ENCODE measurements around the gene SIK3. TPM values are rescaled to one million over a fixed set of nuclear protein-coding genes. Genes with fewer than 3 reads are reported as not detected.
"Not testable (repeated sequence)": the region's sequence is repeated elsewhere in the genome, so short reads cannot be mapped to it uniquely, and the experiment has no call there.

The SIK3 gene
- total RNA-seq, 1 donor from 2014 or later = 24.4 TPM

- H3K4me1 Mint-ChIP-seq = peaks cover 30% of the 10 kb centered on the region
- peaks cover 2% of the 10 kb centered on the region for H3K36me3 Mint-ChIP-seq
Observed at GRCh38 chr11:117055469-117055868, 42.8 kb downstream of the SIK3 start.

GRCh38 chr11:117054382-117054781 is 43.8 kb downstream of the SIK3 start:
- H3F3A ChIP-seq (ENCODE audit: low read depth) = peaks cover 14% of the 10 kb centered on the region
- no peaks in the 10 kb centered on the region for H3K9me3 ChIP-seq (ENCODE audit: low read depth)
- Mint-ChIP-seq H3K36me3 (peaks cover 2% of the 10 kb centered on the region), H3K27me3 (ENCODE audit: insufficient read depth, low read depth) (no peaks in the 10 kb centered on the region), H3K4me1 (peaks cover 22% of the 10 kb centered on the region), H3K9me3 (no peaks in the 10 kb centered on the region), H3K27ac (no peak overlapping the region), H3K4me3 (no peak overlapping the region)
- DNase-seq (ENCODE audit: low spot score) = no peak
- no peak overlapping the region for H2AFZ ChIP-seq (replicated peaks)
- no peak overlapping the region for H3K27ac ChIP-seq
- H3K4me3 ChIP-seq = no peak overlapping the region
- H3K79me2 ChIP-seq (ENCODE audit: low read depth) = peaks cover 98% of the 10 kb centered on the region
- peaks cover 23% of the 10 kb centered on the region for H3K4me1 ChIP-seq
- no peak overlapping the region for H3K9ac ChIP-seq
- no peak overlapping the region for H3K4me2 ChIP-seq
- TF ChIP-seq CTCF (IDR thresholded peaks at IDR 0.05) (no peak), EZH2phosphoT487 (IDR thresholded peaks at IDR 0.05) (no peak), EZH2 (IDR thresholded peaks at IDR 0.05) (no peak)
- no peaks in the 10 kb centered on the region for H3K36me3 ChIP-seq
- peaks cover 50% of the 10 kb centered on the region for H4K20me1 ChIP-seq (ENCODE audit: low read depth)
- H3K27me3 ChIP-seq = no peaks in the 10 kb centered on the region

More at GRCh38 chr11:117055469-117055868, 42.8 kb downstream of the SIK3 start:
- H3F3A ChIP-seq (ENCODE audit: low read depth) = peaks cover 17% of the 10 kb centered on the region
- peaks cover 98% of the 10 kb centered on the region for H3K79me2 ChIP-seq (ENCODE audit: low read depth)
- no peak for DNase-seq (ENCODE audit: low spot score)
- no peak overlapping the region for H3K27ac Mint-ChIP-seq
- H3K9me3 ChIP-seq (ENCODE audit: low read depth) = no peaks in the 10 kb centered on the region
- no peaks in the 10 kb centered on the region for H3K36me3 ChIP-seq
- no peak overlapping the region for H2AFZ ChIP-seq (replicated peaks)
- H3K27me3 ChIP-seq = no peaks in the 10 kb centered on the region
- H3K4me1 ChIP-seq = peaks cover 25% of the 10 kb centered on the region
- no peak overlapping the region for H3K4me3 Mint-ChIP-seq
- no peak overlapping the region for H3K9ac ChIP-seq
- H3K27ac ChIP-seq = no peak overlapping the region
- H3K4me3 ChIP-seq = no peak overlapping the region
- H3K27me3 Mint-ChIP-seq (ENCODE audit: insufficient read depth, low read depth) = no peaks in the 10 kb centered on the region
- H4K20me1 ChIP-seq (ENCODE audit: low read depth) = peaks cover 53% of the 10 kb centered on the region
- no peak overlapping the region for H3K4me2 ChIP-seq
- H3K9me3 Mint-ChIP-seq = no peaks in the 10 kb centered on the region
- TF ChIP-seq CTCF (IDR thresholded peaks at IDR 0.05) (no peak), EZH2 (IDR thresholded peaks at IDR 0.05) (no peak), EZH2phosphoT487 (IDR thresholded peaks at IDR 0.05) (no peak)

DNA sequence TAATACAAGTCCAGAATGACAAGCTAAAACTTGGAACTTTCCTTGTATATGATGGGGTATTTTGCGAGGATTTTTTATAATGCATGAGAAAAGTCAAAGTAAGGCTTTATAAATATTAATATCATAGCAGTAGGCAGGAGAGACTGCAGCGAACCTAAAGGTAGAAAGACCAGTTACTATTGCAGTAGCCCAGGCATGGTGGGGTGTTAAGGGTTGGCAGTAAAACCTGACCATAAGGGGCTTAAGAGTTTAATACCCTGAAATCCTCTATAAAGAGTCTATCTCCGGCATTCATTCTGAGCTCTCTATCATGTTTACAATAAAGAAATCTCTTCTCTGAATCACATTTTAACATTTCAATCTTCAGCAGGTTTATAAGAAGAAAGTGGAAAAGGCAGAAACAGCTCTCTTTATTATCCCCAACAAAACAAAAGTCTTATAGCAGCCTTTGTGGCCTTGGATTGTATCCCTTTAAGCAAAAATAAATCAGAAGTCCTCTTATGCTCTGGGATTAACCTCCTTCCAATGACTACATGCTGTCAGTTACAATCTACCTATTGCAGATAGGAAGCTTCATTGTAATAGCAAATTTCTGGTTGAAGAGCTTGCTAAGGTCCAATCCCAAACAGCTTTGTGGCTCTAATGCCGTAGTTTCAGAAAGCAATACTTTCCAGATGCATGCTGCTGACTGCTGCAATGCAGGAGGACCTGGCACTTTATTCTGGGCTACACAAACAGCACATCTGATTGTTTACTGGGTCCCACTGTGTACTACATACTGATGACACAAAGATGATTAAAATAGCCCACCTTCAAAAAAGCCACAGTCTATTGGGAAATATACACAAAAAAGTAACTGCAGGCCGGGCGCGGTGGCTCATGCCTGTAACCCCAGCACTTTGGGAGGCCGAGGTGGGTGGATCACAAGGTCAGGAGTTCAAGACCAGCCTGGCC is 45.8 kb downstream of the SIK3 start:
- H3K79me2 ChIP-seq (ENCODE audit: low read depth) = peaks cover 93% of the 10 kb centered on the region
- H3K27me3 Mint-ChIP-seq (ENCODE audit: insufficient read depth, low read depth) = no peaks in the 10 kb centered on the region
- H3K4me1 ChIP-seq = peaks cover 12% of the 10 kb centered on the region
- H3K9me3 Mint-ChIP-seq = no peaks in the 10 kb centered on the region
- no peaks in the 10 kb centered on the region for H3K27me3 ChIP-seq
- DNase-seq (ENCODE audit: low spot score) = no peak
- no peak overlapping the region for H3K9ac ChIP-seq
- peaks cover 2% of the 10 kb centered on the region for H3K36me3 Mint-ChIP-seq
- H3K4me2 ChIP-seq = peak overlapping the region; percentile 35
- H3K4me1 Mint-ChIP-seq = peaks cover 9% of the 10 kb centered on the region
- peaks cover 35% of the 10 kb centered on the region for H4K20me1 ChIP-seq (ENCODE audit: low read depth)
- no peak overlapping the region for H3K4me3 ChIP-seq
- H3K27ac ChIP-seq = peak overlapping the region; percentile 71
- no peak overlapping the region for H2AFZ ChIP-seq (replicated peaks)
- peak overlapping the region; percentile 63 for H3K27ac Mint-ChIP-seq
- H3K4me3 Mint-ChIP-seq = no peak overlapping the region
- no peaks in the 10 kb centered on the region for H3K9me3 ChIP-seq (ENCODE audit: low read depth)
- TF ChIP-seq EZH2 (IDR thresholded peaks at IDR 0.05) (no peak), CTCF (IDR thresholded peaks at IDR 0.05) (no peak), EZH2phosphoT487 (IDR thresholded peaks at IDR 0.05) (no peak)
- peaks cover 8% of the 10 kb centered on the region for H3F3A ChIP-seq (ENCODE audit: low read depth)
- no peaks in the 10 kb centered on the region for H3K36me3 ChIP-seq

DNA sequence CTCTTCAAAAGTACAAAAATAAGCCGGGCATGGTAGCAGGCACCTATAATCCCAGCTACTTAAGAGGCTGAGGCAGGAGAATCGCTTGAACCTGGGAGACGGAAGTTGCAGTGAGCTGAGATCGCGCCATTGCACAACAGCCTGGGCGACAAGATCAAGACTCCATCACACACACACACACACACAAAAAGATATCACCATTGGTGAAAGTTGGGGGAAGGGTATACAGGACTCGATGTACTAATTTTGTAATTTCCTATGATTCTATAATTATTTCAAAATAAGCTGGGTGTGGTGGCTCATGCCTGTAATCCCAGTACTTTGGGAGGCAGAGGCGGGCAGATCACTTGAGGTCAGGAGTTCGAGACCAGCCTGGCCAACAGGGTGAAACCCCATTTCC is 48.1 kb downstream of the SIK3 start:
- not testable (repeated sequence) for H3K4me2 ChIP-seq; H3K27ac ChIP-seq; H3K9me3 Mint-ChIP-seq; DNase-seq (ENCODE audit: low spot score); H3K27me3 Mint-ChIP-seq (ENCODE audit: insufficient read depth, low read depth); H3K4me3 Mint-ChIP-seq; H3K27me3 ChIP-seq; H3K27ac Mint-ChIP-seq; H3K36me3 Mint-ChIP-seq; H3K4me3 ChIP-seq; H3K9ac ChIP-seq; H2AFZ ChIP-seq (replicated peaks); H3F3A ChIP-seq (ENCODE audit: low read depth); H3K36me3 ChIP-seq; H3K9me3 ChIP-seq (ENCODE audit: low read depth)
- Histone ChIP-seq H3K79me2 (ENCODE audit: low read depth) (peaks cover 79% of the 10 kb centered on the region), H3K4me1 (peaks cover 12% of the 10 kb centered on the region), H4K20me1 (ENCODE audit: low read depth) (peaks cover 45% of the 10 kb centered on the region)
- peaks cover 16% of the 10 kb centered on the region for H3K4me1 Mint-ChIP-seq

DNA sequence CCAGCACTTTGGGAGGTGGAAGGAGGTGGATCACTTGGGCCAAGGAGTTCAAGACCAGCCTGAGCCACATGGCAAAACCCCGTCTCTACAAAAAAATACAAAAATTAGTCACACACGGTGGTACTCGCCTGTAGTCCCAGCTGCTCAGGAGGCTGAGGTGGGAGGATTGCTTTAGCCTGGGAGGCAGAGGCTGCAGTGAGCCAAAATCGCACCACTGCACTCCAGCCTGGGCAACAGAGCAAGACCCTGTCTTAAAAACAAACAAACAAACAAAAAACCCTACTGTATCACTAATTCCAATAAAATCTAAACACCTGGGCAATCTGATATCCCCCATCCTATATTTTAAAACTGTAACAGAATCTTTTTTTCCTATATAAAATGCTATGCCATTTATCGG is 51.6 kb downstream of the SIK3 start:
- not testable (repeated sequence) for H3F3A ChIP-seq (ENCODE audit: low read depth); H3K27ac Mint-ChIP-seq; H3K36me3 ChIP-seq; DNase-seq (ENCODE audit: low spot score); H3K9ac ChIP-seq; H3K36me3 Mint-ChIP-seq; H3K4me3 ChIP-seq; H3K9me3 ChIP-seq (ENCODE audit: low read depth); H3K4me2 ChIP-seq; H3K9me3 Mint-ChIP-seq; H3K4me3 Mint-ChIP-seq; H2AFZ ChIP-seq (replicated peaks); H3K27ac ChIP-seq; H3K4me1 ChIP-seq; H3K27me3 ChIP-seq; H3K27me3 Mint-ChIP-seq (ENCODE audit: insufficient read depth, low read depth)
- Histone ChIP-seq H4K20me1 (ENCODE audit: low read depth) (peaks cover 50% of the 10 kb centered on the region), H3K79me2 (ENCODE audit: low read depth) (peaks cover 79% of the 10 kb centered on the region)
- H3K4me1 Mint-ChIP-seq = peaks cover 11% of the 10 kb centered on the region

Data from neural progenitor cell (in vitro differentiated cells).